B cell (primary cell): ENCODE measurements around the gene SPACA4.

ENCODE experiments used
- EZH2 ChIP-seq: IDR thresholded peaks from 2 replicates; pipeline ENCODE4 v1.6.1; 2012; ENCODE audit warnings: borderline replicate concordance, low read depth, mild to moderate bottlenecking, moderate library complexity, low read length; ENCODE audit not compliant: insufficient read depth, poor library complexity, severe bottlenecking
- TF ChIP-seq, protein P1 (sequence below): fragments of 200-600 bp; IDR thresholded peaks from one replicate; pipeline ENCODE4 v1.8.0; 2022; ENCODE audit warnings: antibody characterized with exemption, mild to moderate bottlenecking

DNA sequence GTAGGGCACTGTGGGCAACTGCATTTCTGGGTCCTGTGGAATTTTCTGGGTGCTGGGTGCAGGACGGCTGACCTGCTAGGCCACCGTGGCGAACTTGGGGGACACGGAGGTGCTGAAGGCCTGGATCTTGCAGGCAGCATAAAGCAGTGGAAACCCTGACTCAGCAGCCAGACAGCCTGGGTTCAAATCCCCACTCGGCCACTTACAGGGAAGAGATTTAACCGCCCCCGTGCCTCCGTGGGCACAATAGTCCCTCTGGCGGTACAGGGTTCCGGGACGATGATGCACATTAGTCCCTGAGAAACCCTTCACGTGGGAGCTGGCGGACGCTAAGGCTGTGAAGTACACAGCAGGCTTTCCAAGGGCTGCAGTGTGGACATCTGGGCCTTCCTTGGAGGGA, 5.3 kb downstream of the SPACA4 start:
- TF ChIP-seq, protein P1, sequence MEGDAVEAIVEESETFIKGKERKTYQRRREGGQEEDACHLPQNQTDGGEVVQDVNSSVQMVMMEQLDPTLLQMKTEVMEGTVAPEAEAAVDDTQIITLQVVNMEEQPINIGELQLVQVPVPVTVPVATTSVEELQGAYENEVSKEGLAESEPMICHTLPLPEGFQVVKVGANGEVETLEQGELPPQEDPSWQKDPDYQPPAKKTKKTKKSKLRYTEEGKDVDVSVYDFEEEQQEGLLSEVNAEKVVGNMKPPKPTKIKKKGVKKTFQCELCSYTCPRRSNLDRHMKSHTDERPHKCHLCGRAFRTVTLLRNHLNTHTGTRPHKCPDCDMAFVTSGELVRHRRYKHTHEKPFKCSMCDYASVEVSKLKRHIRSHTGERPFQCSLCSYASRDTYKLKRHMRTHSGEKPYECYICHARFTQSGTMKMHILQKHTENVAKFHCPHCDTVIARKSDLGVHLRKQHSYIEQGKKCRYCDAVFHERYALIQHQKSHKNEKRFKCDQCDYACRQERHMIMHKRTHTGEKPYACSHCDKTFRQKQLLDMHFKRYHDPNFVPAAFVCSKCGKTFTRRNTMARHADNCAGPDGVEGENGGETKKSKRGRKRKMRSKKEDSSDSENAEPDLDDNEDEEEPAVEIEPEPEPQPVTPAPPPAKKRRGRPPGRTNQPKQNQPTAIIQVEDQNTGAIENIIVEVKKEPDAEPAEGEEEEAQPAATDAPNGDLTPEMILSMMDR = no peak
- TF ChIP-seq EZH2 = no peak
